K562 (cell line): ENCODE results near the gene CYFIP2. TPM values are rescaled to one million over a fixed set of nuclear protein-coding genes. Genes with fewer than 3 reads are reported as not detected.

Experiments used
- ETV6 ChIP-seq, 3 experiments: fragments of 150-350 bp in 1 of 3; sonication (generic) in 1 of 3; formaldehyde crosslinking in 1 of 3; IDR thresholded peaks; 2 replicates each; pipeline versions ENCODE4 v1.6.1 to v1.8.0; 2014 to 2022; ENCODE audit warnings: borderline replicate concordance in 2 of 3, low read depth in 2 of 3, antibody characterized with exemption in 1 of 3, low read length in 1 of 3, mild to moderate bottlenecking in 1 of 3, missing genetic modification reagents in 1 of 3
- FOSL1 ChIP-seq: fragments of 200-800 bp; sonication (Bioruptor generic); conservative IDR thresholded peaks from 2 replicates; pipeline ENCODE4 v1.6.1; 2016; ENCODE audit warnings: missing genetic modification characterization, missing compliant biosample characterization
- IRF2 ChIP-seq: sonication (generic); formaldehyde crosslinking; IDR thresholded peaks from 2 replicates; pipeline ENCODE4 v1.8.1; 2022; ENCODE audit warnings: mild to moderate bottlenecking, missing genetic modification reagents
- KDM1A ChIP-seq, 2 experiments: fragments of 450-650 bp; IDR thresholded peaks; 2 replicates each; pipeline ENCODE4 v1.6.1; 2016; ENCODE audit warnings: mild to moderate bottlenecking in 2 of 2
- KDM4B ChIP-seq, 2 experiments: fragments of 450-650 bp in 1 of 2; sonication (generic) in 1 of 2; IDR thresholded peaks; 2 replicates each; pipeline ENCODE4 v1.6.1; 2016 to 2017; ENCODE audit warnings: borderline replicate concordance in 2 of 2, antibody characterized with exemption in 1 of 2, low read depth in 1 of 2, mild to moderate bottlenecking in 1 of 2
- MBD2 ChIP-seq: sonication (generic); IDR thresholded peaks from 2 replicates; pipeline ENCODE4 v1.6.1; 2016; ENCODE audit warnings: low read depth, borderline replicate concordance
- MED1 ChIP-seq: sonication (generic); formaldehyde crosslinking; IDR thresholded peaks from 2 replicates; pipeline ENCODE4 v1.8.1; 2023; ENCODE audit warnings: missing genetic modification reagents, borderline replicate concordance
- NFE2 ChIP-seq: IDR thresholded peaks from 2 replicates; pipeline ENCODE4 v1.6.1; 2014; ENCODE audit warnings: antibody characterized with exemption, low read depth
- NFIX ChIP-seq: fragments of 250-450 bp; sonication (Bioruptor Pico); IDR thresholded peaks from 2 replicates; pipeline ENCODE4 v1.4.0; 2020; ENCODE audit warnings: low read depth, mild to moderate bottlenecking, moderate library complexity
- NR2C1 ChIP-seq, 2 experiments: fragments of 450-650 bp; IDR thresholded peaks; 2 replicates each; pipeline ENCODE4 v1.6.1; 2017; ENCODE audit warnings: mild to moderate bottlenecking in 2 of 2, antibody characterized with exemption in 1 of 2, inconsistent platforms in 1 of 2, missing compliant biosample characterization in 1 of 2, missing genetic modification characterization in 1 of 2
- RBM25 ChIP-seq: fragments of 200-400 bp; formaldehyde crosslinking; IDR thresholded peaks from 2 replicates; pipeline ENCODE4 v1.6.1; 2018; ENCODE audit warnings: low read length, low read depth, moderate library complexity; ENCODE audit not compliant: severe bottlenecking
- SMARCA4 ChIP-seq: fragments of 450-650 bp; IDR thresholded peaks from 2 replicates; pipeline ENCODE4 v1.6.1; 2016
- SREBF1 ChIP-seq: fragments of 150-350 bp; IDR thresholded peaks from 2 replicates; pipeline ENCODE4 v1.6.1; 2014; ENCODE audit warnings: antibody characterized with exemption, low read depth, low read length, borderline replicate concordance
- SRSF3 ChIP-seq: fragments of 200-400 bp; formaldehyde crosslinking; IDR thresholded peaks from 2 replicates; pipeline ENCODE4 v1.6.1; 2016; ENCODE audit warnings: mild to moderate bottlenecking, low read length, moderate library complexity; ENCODE audit not compliant: insufficient read depth
- TBP ChIP-seq: optimal IDR thresholded peaks from 2 replicates; pipeline ENCODE3; 2011; ENCODE audit warnings: low read depth, low read length, improper control_type of control experiment
- TEAD2 ChIP-seq: fragments of 450-650 bp; IDR thresholded peaks from 2 replicates; pipeline ENCODE4 v1.6.1; 2016; ENCODE audit warnings: missing genetic modification characterization, control low read depth, missing compliant biosample characterization
- TRIM28 ChIP-seq: fragments of 450-650 bp; IDR thresholded peaks from 2 replicates; pipeline ENCODE4 v1.6.1; 2017
- ZNF592 ChIP-seq: fragments of 450-650 bp; IDR thresholded peaks from 2 replicates; pipeline ENCODE4 v1.6.1; 2017; ENCODE audit warnings: antibody characterized with exemption, mild to moderate bottlenecking
- ZNF609 ChIP-seq: sonication (generic); formaldehyde crosslinking; IDR thresholded peaks from 2 replicates; pipeline ENCODE4 v1.8.1; 2023; ENCODE audit warnings: missing genetic modification reagents, mild to moderate bottlenecking, borderline replicate concordance
- ZNF75A ChIP-seq: fragments of 450-650 bp; formaldehyde crosslinking; IDR thresholded peaks from 2 replicates; pipeline ENCODE4 v1.4.0; 2020; ENCODE audit warnings: mild to moderate bottlenecking
- ZNF79 ChIP-seq: fragments of 250-450 bp; sonication (Bioruptor Pico); IDR thresholded peaks from 2 replicates; pipeline ENCODE4 v1.4.0; 2020; ENCODE audit warnings: low read depth, mild to moderate bottlenecking, moderate library complexity
- polyA plus RNA-seq, 8 experiments: library from polyadenylated mRNA; depleted of rRNA in 4 of 8; stranded (reverse) in 5 of 8; unstranded in 3 of 8; fragments of >200 nt; fragmentation: Nextera tagmentation in 2 of 8; fragmentation: Illumina TruSeq in 1 of 8; extraction: Ambion mirVana in 2 of 8; extraction: Trizol in 1 of 8; gene quantifications; 2 replicates each; pipeline versions ENCODE4 v1.2.1 to v1.2.3, GENCODE V29; 2011 to 2014; ENCODE audit warnings: inconsistent platforms in 1 of 8, missing spikeins in 1 of 8
- total RNA-seq, 7 experiments: library from RNA; depleted of rRNA in 6 of 7; stranded (reverse); fragments of >200 nt in 6 of 7; fragmentation: Illumina TruSeq in 2 of 7; extraction: Trizol in 2 of 7; gene quantifications; 2 replicates each; pipeline versions ENCODE4 v1.2.1 to v1.2.3, GENCODE V29; 2011 to 2021; ENCODE audit warnings: low replicate concordance in 1 of 7

The CYFIP2 gene
- total and polyA plus RNA-seq, 9 of the 15 experiments (the other 6 are each of a cell fraction or from before 2014, with no cell fraction given) = 0.76 to 2.9 (median 1.4) TPM; not detected in 1

- peak; percentile 80 for TF ChIP-seq FOSL1
- no peak for TF ChIP-seq ZNF75A
- no peak for TF ChIP-seq ETV6 (IDR thresholded peaks at IDR 0.05; ENCODE audit: borderline replicate concordance in 1 of 2, low read depth in 2 of 2, low read length in 1 of 2)
- TF ChIP-seq ETV6 (CRISPR knock-in tag; IDR thresholded peaks at IDR 0.05; ENCODE audit: borderline replicate concordance) = no peak
- TF ChIP-seq SRSF3 = no peak
- no peak for TF ChIP-seq KDM4B (IDR thresholded peaks at IDR 0.05; ENCODE audit: borderline replicate concordance in 2 of 2, low read depth in 1 of 2)
- no peak for TF ChIP-seq IRF2 (CRISPR knock-in tag)
- no peak for TF ChIP-seq TEAD2 (tag)
- TF ChIP-seq MED1 (CRISPR knock-in tag) = no peak
- TF ChIP-seq RBM25 = no peak
- no peak for TF ChIP-seq TRIM28
- TF ChIP-seq ZNF609 (CRISPR knock-in tag) = no peak
- no peak for TF ChIP-seq ZNF79 (CRISPR knock-in tag)
- no peak for TF ChIP-seq NFIX (CRISPR knock-in tag)
- TF ChIP-seq MBD2 = no peak
- no peak for TF ChIP-seq TBP
- no peak for TF ChIP-seq SREBF1
- TF ChIP-seq NFE2 = no peak
- peak in 1 of 2 experiments; percentile 29; a peak in 1 of 4 replicates for TF ChIP-seq KDM1A (IDR thresholded peaks at IDR 0.05)
- TF ChIP-seq SMARCA4 = peak; percentile 66; the same call in 1 of the 2 replicates
- TF ChIP-seq ZNF592 = no peak
- no peak for TF ChIP-seq NR2C1 (IDR thresholded peaks at IDR 0.05)
- no peak for TF ChIP-seq NR2C1 (tag; IDR thresholded peaks at IDR 0.05)
Measured at GRCh38 chr5:157362012-157362411, 96.1 kb downstream of the CYFIP2 start (continued).
